NT2/D1 (cell line): ENCODE data around the gene TSPEAR.

Experiments
- SUZ12 ChIP-seq: IDR thresholded peaks from 2 replicates; pipeline ENCODE4 v1.6.1; 2011; ENCODE audit not compliant: insufficient read length, insufficient read depth; ENCODE audit errors: extremely low read depth
- YY1 ChIP-seq: IDR thresholded peaks from 2 replicates; pipeline ENCODE4 v1.6.1; 2011; ENCODE audit not compliant: insufficient read length, insufficient read depth
- ZNF274 ChIP-seq: IDR thresholded peaks from 2 replicates; pipeline ENCODE4 v1.6.1; 2011; ENCODE audit warnings: mild to moderate bottlenecking, low read depth, low read length

GRCh38 chr21:44658913-44659595 is 52.3 kb downstream of the TSPEAR start:
- TF ChIP-seq YY1, result no peak
- no peak for TF ChIP-seq ZNF274
- no peak for TF ChIP-seq SUZ12
